Tibial nerve (tissue), 4 donors: ENCODE data around the gene COBL. TPM values are rescaled to one million over a fixed set of nuclear protein-coding genes. Genes with fewer than 3 reads are reported as not detected.

Source experiments
- DNase-seq, 2 donors: peaks; one replicate each; pipeline ENCODE4 v3.0.0-alpha.2; 2019; ENCODE audit warnings: low spot score in 2 of 2
- H3K27ac ChIP-seq, 4 donors: fragments of 200-600 bp; sonication (generic) in 3 of 4; one replicate each; pipeline ENCODE4 v1.5.1; 2017 to 2019; ENCODE audit warnings: mild to moderate bottlenecking in 1 of 4
- H3K27me3 ChIP-seq, 2 donors: fragments of 200-600 bp; sonication (generic) in 1 of 2; one replicate each; pipeline versions ENCODE4 v1.5.1 to v1.6.0; 2017 to 2019
- H3K36me3 ChIP-seq, 3 donors: fragments of 200-600 bp; sonication (generic); one replicate each; pipeline ENCODE4 v1.5.1; 2018 to 2019
- H3K4me1 ChIP-seq, 4 donors: fragments of 200-600 bp; sonication (generic) in 3 of 4; one replicate each; pipeline ENCODE4 v1.5.1; 2017 to 2019
- H3K4me3 ChIP-seq, 4 donors: fragments of 200-600 bp; sonication (generic) in 3 of 4; one replicate each; pipeline ENCODE4 v1.5.1; 2017 to 2019; ENCODE audit warnings: mild to moderate bottlenecking in 1 of 4, moderate library complexity in 1 of 4
- H3K9me3 ChIP-seq, 4 donors: fragments of 200-600 bp; sonication (generic) in 3 of 4; one replicate each; pipeline ENCODE4 v1.5.1; 2017 to 2019
- CTCF ChIP-seq, 5 experiments: fragments of 200-600 bp in 3 of 5; fragments of 450-650 bp in 2 of 5; sonication (generic) in 3 of 5; IDR thresholded peaks; one replicate each; pipeline ENCODE4 v1.5.1; 2016 to 2019; ENCODE audit warnings: antibody characterized with exemption in 5 of 5, mild to moderate bottlenecking in 3 of 5, moderate library complexity in 2 of 5
- EP300 ChIP-seq, 2 donors: sonication (generic); formaldehyde crosslinking; IDR thresholded peaks; one replicate each; pipeline ENCODE4 v1.6.1; 2017; ENCODE audit warnings: antibody characterized with exemption in 2 of 2, mild to moderate bottlenecking in 1 of 2
- POLR2A ChIP-seq, 2 donors: fragments of 450-650 bp; IDR thresholded peaks; one replicate each; pipeline ENCODE4 v1.6.1; 2017; ENCODE audit warnings: antibody characterized with exemption in 2 of 2, mild to moderate bottlenecking in 2 of 2, moderate library complexity in 2 of 2
- WGBS, 2 donors: methylation state at CpG; one replicate each; pipeline ENCODE4 v1.1.5; 2018; 5-methylcytosine and 5-hydroxymethylcytosine counted together
- total RNA-seq, 4 donors: library from RNA; depleted of rRNA; stranded (reverse); fragments of >200 nt; gene quantifications; one replicate each; pipeline ENCODE4 v1.1.0, GENCODE V29; 2016

COBL gene
- total RNA-seq, 4 donors from 2014 or later: 6.3 to 18.1 (median 8.1) TPM

GRCh38 chr7:50980411-50980810 is 336.2 kb downstream of the COBL start:
- Histone ChIP-seq H3K36me3 (no peaks in the 10 kb centered on the region), H3K27me3 (no peaks in the 10 kb centered on the region), H3K4me1 (no peaks in the 10 kb centered on the region), H3K27ac (no peak overlapping the region), H3K9me3 (no peaks in the 10 kb centered on the region), H3K4me3 (no peak overlapping the region)
- TF ChIP-seq CTCF (IDR thresholded peaks at IDR 0.05): no peak
- no peak for TF ChIP-seq POLR2A (IDR thresholded peaks at IDR 0.05)
- no peak for TF ChIP-seq EP300 (IDR thresholded peaks at IDR 0.05)
- DNase-seq: no peak
- WGBS, 2 donors: 87 to 92% methylated on average over 3 of the region's 3 CpGs

GRCh38 chr7:50978633-50979215 is 337.9 kb downstream of the COBL start:
- no peaks in the 10 kb centered on the region for H3K4me1 ChIP-seq
- H3K27me3 ChIP-seq: no peaks in the 10 kb centered on the region
- TF ChIP-seq CTCF (IDR thresholded peaks at IDR 0.05): no peak
- TF ChIP-seq EP300 (IDR thresholded peaks at IDR 0.05): no peak
- TF ChIP-seq POLR2A (IDR thresholded peaks at IDR 0.05): no peak
- H3K9me3 ChIP-seq: no peaks in the 10 kb centered on the region
- DNase-seq: no peak
- H3K36me3 ChIP-seq: no peaks in the 10 kb centered on the region
- no peak overlapping the region for H3K27ac ChIP-seq
- no peak overlapping the region for H3K4me3 ChIP-seq
- WGBS, 2 donors: 72 to 76% methylated on average over 2 of the region's 2 CpGs

- Histone ChIP-seq H3K27me3 (no peaks in the 10 kb centered on the region), H3K36me3 (no peaks in the 10 kb centered on the region), H3K27ac (no peak overlapping the region), H3K9me3 (no peaks in the 10 kb centered on the region), H3K4me3 (no peak overlapping the region), H3K4me1 (no peaks in the 10 kb centered on the region)
- TF ChIP-seq EP300 (IDR thresholded peaks at IDR 0.05) (no peak), CTCF (IDR thresholded peaks at IDR 0.05) (no peak), POLR2A (IDR thresholded peaks at IDR 0.05) (no peak)
- WGBS, 2 donors: 95 to 96% methylated on average over 1 of the region's 1 CpG
- no peak for DNase-seq
Measured at GRCh38 chr7:50977421-50977820, 339.2 kb downstream of the COBL start.

GRCh38 chr7:50976064-50976463 is 340.5 kb downstream of the COBL start:
- no peaks in the 10 kb centered on the region for H3K36me3 ChIP-seq
- no peak overlapping the region for H3K27ac ChIP-seq
- no peaks in the 10 kb centered on the region for H3K4me1 ChIP-seq
- WGBS, 2 donors: 89 to 92% methylated on average over 4 of the region's 4 CpGs
- no peak overlapping the region for H3K4me3 ChIP-seq
- DNase-seq: no peak
- no peak for TF ChIP-seq POLR2A (IDR thresholded peaks at IDR 0.05)
- no peak for TF ChIP-seq EP300 (IDR thresholded peaks at IDR 0.05)
- TF ChIP-seq CTCF (IDR thresholded peaks at IDR 0.05): no peak
- H3K27me3 ChIP-seq: no peaks in the 10 kb centered on the region
- H3K9me3 ChIP-seq: no peaks in the 10 kb centered on the region

GRCh38 chr7:50974240-50974639 is 342.4 kb downstream of the COBL start:
- DNase-seq: no peak
- WGBS, 2 donors: 75 to 76% methylated on average over 5 of the region's 5 CpGs
- Histone ChIP-seq H3K27ac (no peak overlapping the region), H3K36me3 (no peaks in the 10 kb centered on the region), H3K4me3 (no peak overlapping the region), H3K27me3 (no peaks in the 10 kb centered on the region), H3K4me1 (no peaks in the 10 kb centered on the region), H3K9me3 (no peaks in the 10 kb centered on the region)
- no peak for TF ChIP-seq CTCF (IDR thresholded peaks at IDR 0.05)
- no peak for TF ChIP-seq POLR2A (IDR thresholded peaks at IDR 0.05)
- TF ChIP-seq EP300 (IDR thresholded peaks at IDR 0.05): no peak
